K562 (cell line): Measurements from ENCODE around the gene CPM. TPM values are rescaled to one million over a fixed set of nuclear protein-coding genes. Genes with fewer than 3 reads are reported as not detected.

ENCODE experiments used
- ATAC-seq: fragments of 200-7000 bp; cut with Tn5 transposase; 3 replicates; pipeline ENCODE4 v1.9.1; 2020; ENCODE audit warnings: moderate library complexity
- BruUV-seq: library from RNA; stranded (reverse); fragments of 400-500 nt; replicated peaks from 2 replicates; lab custom pipeline; 2021; lab: Mats Ljungman, UMichigan
- CTCF ChIA-PET: fragments of 300-600 bp; formaldehyde crosslinking; extraction: SDS; loops from one replicate; lab custom pipeline; 2021; ENCODE audit warnings: low intra/inter-chr PET ratio; lab: Yijun Ruan, JAX
- POLR2A ChIA-PET: fragments of 300-600, 350-650 bp; sonication (Branson Sonifier 250); formaldehyde crosslinking; extraction: SDS; loops from one replicate; lab custom pipeline; 2021; ENCODE audit warnings: antibody characterized with exemption, inconsistent platforms; lab: Yijun Ruan, JAX
- DNase-seq, 4 experiments: peaks; one replicate each; pipeline versions ENCODE4 v3.0.0 to v3.0.0-alpha.2; 2011 to 2018; ENCODE audit warnings: low spot score in 3 of 4, mixed read lengths in 3 of 4; ENCODE audit errors: extremely low read depth in 1 of 4
- FAIRE-seq: peaks from 2 replicates; lab custom pipeline; 2011; peaks lifted over from hg19 to GRCh38; lab: Jason Lieb, UNC
- H2AFZ ChIP-seq: 2 replicates; pipeline ENCODE4 v1.6.0; 2011; ENCODE audit warnings: low read depth, low read length, control low read depth, inconsistent platforms
- H3K27ac ChIP-seq: fragments of 200-600 bp; 3 replicates; pipeline ENCODE4 v1.8.0; 2011; ENCODE audit warnings: low read depth, mild to moderate bottlenecking, control low read depth, inconsistent platforms, low read length, moderate library complexity, mixed read lengths; ENCODE audit errors: extremely low read depth
- H3K27me3 ChIP-seq, 2 experiments: fragments of 300-600 bp in 1 of 2; 2 replicates in 1 of 2; 3 replicates in 1 of 2; pipeline versions ENCODE4 v1.6.0 to v1.8.0; 2011; ENCODE audit warnings: inconsistent platforms in 2 of 2, low read length in 2 of 2, mild to moderate bottlenecking in 1 of 2, mixed read lengths in 1 of 2, moderate library complexity in 1 of 2; ENCODE audit not compliant: control insufficient read depth in 2 of 2, insufficient read depth in 2 of 2
- H3K36me3 ChIP-seq: fragments of 300-600 bp; 3 replicates; pipeline ENCODE4 v1.8.0; 2011; ENCODE audit warnings: mild to moderate bottlenecking, low read length, inconsistent platforms; ENCODE audit not compliant: control insufficient read depth, insufficient read depth
- H3K4me1 ChIP-seq, 2 experiments: fragments of 200-600 bp in 1 of 2; replicated peaks in 1 of 2; 2 replicates in 1 of 2; 3 replicates in 1 of 2; pipeline versions ENCODE4 v1.5.1 to v1.8.0; 2011; ENCODE audit warnings: inconsistent platforms in 2 of 2, low read length in 2 of 2, mild to moderate bottlenecking in 1 of 2, mixed read lengths in 1 of 2, moderate library complexity in 1 of 2; ENCODE audit not compliant: control insufficient read depth in 2 of 2, insufficient read depth in 2 of 2
- H3K4me2 ChIP-seq: 2 replicates; pipeline ENCODE4 v1.6.1; 2011; ENCODE audit warnings: low read length, control low read depth, inconsistent platforms, mixed read lengths; ENCODE audit not compliant: insufficient read depth
- H3K4me3 ChIP-seq: fragments of 200-600 bp; sonication (generic), shearing (Covaris generic); 2 replicates; pipeline ENCODE4 v1.5.1; 2016; ENCODE audit warnings: control low read depth, inconsistent platforms
- H3K79me2 ChIP-seq: fragments of 200-600 bp; 3 replicates; pipeline ENCODE4 v1.8.0; 2011; ENCODE audit warnings: low read length, inconsistent platforms; ENCODE audit not compliant: control insufficient read depth, insufficient read depth
- H3K9ac ChIP-seq, 2 experiments: 2 replicates each; pipeline versions ENCODE4 v1.6.0 to v1.6.1; 2011; ENCODE audit warnings: low read depth in 2 of 2, low read length in 2 of 2, control low read depth in 1 of 2, inconsistent platforms in 1 of 2, mild to moderate bottlenecking in 1 of 2, mixed read lengths in 1 of 2; ENCODE audit not compliant: insufficient read depth in 1 of 2
- H3K9me1 ChIP-seq: one replicate; pipeline ENCODE4 v1.6.0; 2011; ENCODE audit warnings: inconsistent platforms, mild to moderate bottlenecking, low read length, moderate library complexity; ENCODE audit not compliant: control insufficient read depth, insufficient read depth
- H3K9me3 ChIP-seq: replicated peaks from 2 replicates; pipeline ENCODE4 v1.5.1; 2011; ENCODE audit warnings: low read depth, low read length, inconsistent platforms; ENCODE audit not compliant: control insufficient read depth, insufficient read depth
- H4K20me1 ChIP-seq: replicated peaks from 2 replicates; pipeline ENCODE4 v1.6.1; 2011; ENCODE audit warnings: low read length, inconsistent platforms, mixed read lengths; ENCODE audit not compliant: control insufficient read depth, insufficient read depth
- FOXA3 ChIP-seq, 2 experiments: fragments of 450-650 bp in 1 of 2; sonication (generic) in 1 of 2; formaldehyde crosslinking; IDR thresholded peaks in 1 of 2; conservative IDR thresholded peaks in 1 of 2; 2 replicates each; pipeline versions ENCODE4 v1.4.0 to v1.8.0; 2020 to 2022; ENCODE audit warnings: mild to moderate bottlenecking in 2 of 2, missing genetic modification reagents in 1 of 2
- GATAD2B ChIP-seq: fragments of 450-650 bp; IDR thresholded peaks from 2 replicates; pipeline ENCODE4 v1.6.1; 2017; ENCODE audit warnings: mild to moderate bottlenecking, borderline replicate concordance
- KLF13 ChIP-seq: fragments of 450-650 bp; IDR thresholded peaks from 2 replicates; pipeline ENCODE4 v1.6.1; 2016; ENCODE audit warnings: missing genetic modification characterization, low read depth, mild to moderate bottlenecking, missing compliant biosample characterization, moderate library complexity, borderline replicate concordance
- MEF2A ChIP-seq: IDR thresholded peaks from 2 replicates; pipeline ENCODE4 v1.6.1; 2011; ENCODE audit warnings: low read depth, mild to moderate bottlenecking, low read length, moderate library complexity; ENCODE audit not compliant: control insufficient read depth
- OTX1 ChIP-seq: fragments of 450-650 bp; formaldehyde crosslinking; IDR thresholded peaks from 2 replicates; pipeline ENCODE4 v1.4.0; 2022; ENCODE audit warnings: mild to moderate bottlenecking
- SPI1 ChIP-seq: IDR thresholded peaks from 2 replicates; pipeline ENCODE4 v1.6.1; 2011; ENCODE audit warnings: low read depth, low read length, control low read depth, borderline replicate concordance
- U2AF2 ChIP-seq: fragments of 200-400 bp; formaldehyde crosslinking; optimal IDR thresholded peaks from 2 replicates; pipeline ENCODE3; 2017; ENCODE audit warnings: low read depth, mild to moderate bottlenecking, low read length
- ZNF133 ChIP-seq: fragments of 250-450 bp; sonication (Bioruptor Pico); IDR thresholded peaks from 2 replicates; pipeline ENCODE4 v1.4.0; 2020; ENCODE audit warnings: mild to moderate bottlenecking
- ZNF324 ChIP-seq: fragments of 250-450 bp; sonication (Bioruptor Pico); IDR thresholded peaks from 2 replicates; pipeline ENCODE4 v1.4.0; 2020; ENCODE audit warnings: mild to moderate bottlenecking
- ZNF551 ChIP-seq: fragments of 250-450 bp; sonication (Bioruptor Pico); IDR thresholded peaks from 2 replicates; pipeline ENCODE4 v1.5.0; 2021; ENCODE audit warnings: mild to moderate bottlenecking, moderate library complexity
- WGBS: fragments of 100-300 bp; shearing (Covaris generic); methylation state at CpG from one replicate; pipeline ENCODE4 v1.1.6; 2016; ENCODE audit warnings: low coverage, mixed read lengths; ENCODE audit not compliant: insufficient coverage; ENCODE audit errors: missing lambda C conversion rate; 5-methylcytosine and 5-hydroxymethylcytosine counted together
- in situ Hi-C: fragments of 300-500 bp; cut with MboI; formaldehyde crosslinking; loops from 4 replicates; pipeline ENCODE4 v1.15.0; 2018; ENCODE audit warnings: inconsistent platforms, mixed read lengths
- intact Hi-C: fragments of 100-400 bp; cut with micrococcal nuclease; formaldehyde crosslinking; loops from 2 replicates; pipeline ENCODE4 v1.14.2; 2022
- polyA plus RNA-seq, 8 experiments: library from polyadenylated mRNA; depleted of rRNA in 4 of 8; stranded (reverse) in 5 of 8; unstranded in 3 of 8; fragments of >200 nt; fragmentation: Nextera tagmentation in 2 of 8; fragmentation: Illumina TruSeq in 1 of 8; extraction: Ambion mirVana in 2 of 8; extraction: Trizol in 1 of 8; gene quantifications; 2 replicates each; pipeline versions ENCODE4 v1.2.1 to v1.2.3, GENCODE V29; 2011 to 2014; ENCODE audit warnings: inconsistent platforms in 1 of 8, missing spikeins in 1 of 8
- total RNA-seq, 7 experiments: library from RNA; depleted of rRNA in 6 of 7; stranded (reverse); fragments of >200 nt in 6 of 7; fragmentation: Illumina TruSeq in 2 of 7; extraction: Trizol in 2 of 7; gene quantifications; 2 replicates each; pipeline versions ENCODE4 v1.2.1 to v1.2.3, GENCODE V29; 2011 to 2021; ENCODE audit warnings: low replicate concordance in 1 of 7
- TF ChIP-seq, protein P1 (sequence below), 2 experiments: fragments of 250-450 bp in 1 of 2; fragments of 450-650 bp in 1 of 2; sonication (Bioruptor Pico) in 1 of 2; IDR thresholded peaks; 2 replicates each; pipeline versions ENCODE4 v1.6.1 to v1.8.0; 2016 to 2021; ENCODE audit warnings: mild to moderate bottlenecking in 2 of 2, moderate library complexity in 2 of 2, missing compliant biosample characterization in 1 of 2, missing genetic modification characterization in 1 of 2
- TF ChIP-seq, protein P2 (sequence below): fragments of 250-450 bp; sonication (Bioruptor Pico); IDR thresholded peaks from 2 replicates; pipeline ENCODE4 v1.5.0; 2021; ENCODE audit warnings: mild to moderate bottlenecking, borderline replicate concordance

Gene CPM
- total and polyA plus RNA-seq, 9 of the 15 experiments (the other 6 are each of a cell fraction or from before 2014, with no cell fraction given), result 0.31 TPM; not detected in 8

DNA sequence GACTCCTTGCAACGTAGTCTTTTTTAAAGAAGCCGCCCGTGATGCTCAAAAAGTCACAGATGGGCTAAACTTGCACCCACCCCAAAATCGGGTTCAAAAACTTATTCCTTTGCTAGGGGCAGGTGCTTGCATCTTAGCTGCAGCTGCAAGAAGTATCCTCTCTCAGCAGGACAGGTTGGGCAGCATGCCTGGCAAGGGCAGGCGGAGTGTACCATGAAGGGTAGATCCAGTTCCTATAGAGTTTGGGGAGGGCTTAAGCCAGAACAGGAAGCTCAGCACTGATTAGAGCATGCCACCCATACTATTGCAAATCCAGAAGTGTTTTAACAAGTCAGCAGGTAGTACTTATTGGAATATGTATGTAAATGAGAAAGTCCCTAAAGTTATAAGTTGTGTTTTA is 48.7 kb downstream of the CPM start:
- no TSS peak for BruUV-seq
- H3K9me1 ChIP-seq, result no peaks in the 10 kb centered on the region
- no peak for ATAC-seq

DNA sequence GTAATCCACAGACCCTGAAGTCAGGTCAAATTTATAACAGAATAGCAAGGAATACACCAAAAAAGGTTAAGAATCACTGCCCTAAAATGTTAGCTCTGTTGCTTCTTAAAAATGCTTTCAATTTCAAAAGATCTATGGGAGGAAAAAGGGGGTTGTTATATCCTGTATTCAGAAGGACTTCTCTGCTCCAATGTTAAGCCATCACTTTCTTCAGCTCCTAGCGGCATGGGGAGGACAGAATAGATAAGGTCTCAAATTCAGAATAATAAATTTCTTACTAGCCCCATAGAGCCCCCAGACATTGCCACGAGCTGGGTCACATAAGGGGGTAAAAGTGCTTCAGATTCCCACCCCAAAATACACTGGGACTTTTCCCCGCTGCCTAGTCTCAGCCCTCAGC is 49.8 kb downstream of the CPM start:
- Histone ChIP-seq H4K20me1 (no peaks in the 10 kb centered on the region), H3K27me3 (peaks cover 5 to 17% of the 10 kb centered on the region in 2 experiments; a peak in 3 of 5 replicates), H3K36me3 (no peaks in the 10 kb centered on the region), H3K4me3 (no peak overlapping the region), H3K9me3 (no peaks in the 10 kb centered on the region; the same call in 1 of the 2 replicates), H3K79me2 (no peaks in the 10 kb centered on the region), H3K9ac (no peak overlapping the region), H3K9me1 (no peaks in the 10 kb centered on the region), H3K27ac (no peak overlapping the region), H2AFZ (no peak overlapping the region), H3K4me2 (no peak overlapping the region), H3K4me1 (no peaks in the 10 kb centered on the region)
- 0% methylated on average over 3 of the region's 3 CpGs for WGBS
- intact Hi-C loops, result no loop called here
- POLR2A ChIA-PET, result no interaction called here
- in situ Hi-C loops, result no loop called here
- no peak for FAIRE-seq
- no peak for DNase-seq
- no peak for ATAC-seq
- CTCF ChIA-PET, result no interaction called here
- no TSS peak for BruUV-seq
- no peak for TF ChIP-seq MEF2A
- TF ChIP-seq U2AF2, result no peak
- no peak for TF ChIP-seq OTX1
- no peak for TF ChIP-seq ZNF133 (CRISPR knock-in tag)
- no peak for TF ChIP-seq ZNF551
- TF ChIP-seq SPI1, result no peak
- TF ChIP-seq, protein P1, sequence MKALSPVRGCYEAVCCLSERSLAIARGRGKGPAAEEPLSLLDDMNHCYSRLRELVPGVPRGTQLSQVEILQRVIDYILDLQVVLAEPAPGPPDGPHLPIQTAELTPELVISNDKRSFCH (CRISPR knock-in tag; IDR thresholded peaks at IDR 0.05), result no peak
- TF ChIP-seq, protein P1 (tag; IDR thresholded peaks at IDR 0.05), result no peak
- TF ChIP-seq FOXA3 (CRISPR knock-in tag; conservative IDR thresholded peaks at IDR 0.05 in 1 of 2, IDR thresholded peaks at IDR 0.05 in 1 of 2), result no peak
- no peak for TF ChIP-seq GATAD2B
- no peak for TF ChIP-seq ZNF324
- TF ChIP-seq, protein P2, sequence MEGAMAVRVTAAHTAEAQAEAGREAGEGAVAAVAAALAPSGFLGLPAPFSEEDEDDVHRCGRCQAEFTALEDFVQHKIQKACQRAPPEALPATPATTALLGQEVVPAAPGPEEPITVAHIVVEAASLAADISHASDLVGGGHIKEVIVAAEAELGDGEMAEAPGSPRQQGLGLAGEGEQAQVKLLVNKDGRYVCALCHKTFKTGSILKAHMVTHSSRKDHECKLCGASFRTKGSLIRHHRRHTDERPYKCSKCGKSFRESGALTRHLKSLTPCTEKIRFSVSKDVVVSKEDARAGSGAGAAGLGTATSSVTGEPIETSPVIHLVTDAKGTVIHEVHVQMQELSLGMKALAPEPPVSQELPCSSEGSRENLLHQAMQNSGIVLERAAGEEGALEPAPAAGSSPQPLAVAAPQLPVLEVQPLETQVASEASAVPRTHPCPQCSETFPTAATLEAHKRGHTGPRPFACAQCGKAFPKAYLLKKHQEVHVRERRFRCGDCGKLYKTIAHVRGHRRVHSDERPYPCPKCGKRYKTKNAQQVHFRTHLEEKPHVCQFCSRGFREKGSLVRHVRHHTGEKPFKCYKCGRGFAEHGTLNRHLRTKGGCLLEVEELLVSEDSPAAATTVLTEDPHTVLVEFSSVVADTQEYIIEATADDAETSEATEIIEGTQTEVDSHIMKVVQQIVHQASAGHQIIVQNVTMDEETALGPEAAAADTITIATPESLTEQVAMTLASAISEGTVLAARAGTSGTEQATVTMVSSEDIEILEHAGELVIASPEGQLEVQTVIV (CRISPR knock-in tag), result no peak

More for the DNA sequence above, 48.7 kb downstream of the CPM start:
- no peak for TF ChIP-seq KLF13
- H3K4me3 ChIP-seq, result no peak overlapping the region
- intact Hi-C loops (no loop called here), in situ Hi-C loops (no loop called here)
- no peak overlapping the region for H3K27ac ChIP-seq
- H3K4me1 ChIP-seq, result no peaks in the 10 kb centered on the region
- H3K79me2 ChIP-seq, result no peaks in the 10 kb centered on the region
- ChIA-PET POLR2A (no interaction called here), CTCF (no interaction called here)
- no peak for DNase-seq
- no peak overlapping the region for H2AFZ ChIP-seq
- WGBS, result 3% methylated on average over 5 of the region's 5 CpGs
- no peak for FAIRE-seq
- H3K9ac ChIP-seq, result no peak overlapping the region
- peaks cover 5 to 17% of the 10 kb centered on the region in 2 experiments; a peak in 3 of 5 replicates for H3K27me3 ChIP-seq
- no peaks in the 10 kb centered on the region for H4K20me1 ChIP-seq
- H3K4me2 ChIP-seq, result no peak overlapping the region
- H3K36me3 ChIP-seq, result no peaks in the 10 kb centered on the region
- H3K9me3 ChIP-seq, result no peaks in the 10 kb centered on the region; the same call in 1 of the 2 replicates
